NCI-H1694 treated with DMSO at 0.1 percent for 48 hours (cell line): ENCODE results near the gene FAM90A1.
"Not testable (repeated sequence)": the region's sequence is repeated elsewhere in the genome, so short reads cannot be mapped to it uniquely, and the experiment has no call there.

Source experiments
- DNase-seq: peaks from one replicate; lab custom pipeline; 2025; lab: John Stamatoyannopoulos, UW

FAM90A1 gene

DNA sequence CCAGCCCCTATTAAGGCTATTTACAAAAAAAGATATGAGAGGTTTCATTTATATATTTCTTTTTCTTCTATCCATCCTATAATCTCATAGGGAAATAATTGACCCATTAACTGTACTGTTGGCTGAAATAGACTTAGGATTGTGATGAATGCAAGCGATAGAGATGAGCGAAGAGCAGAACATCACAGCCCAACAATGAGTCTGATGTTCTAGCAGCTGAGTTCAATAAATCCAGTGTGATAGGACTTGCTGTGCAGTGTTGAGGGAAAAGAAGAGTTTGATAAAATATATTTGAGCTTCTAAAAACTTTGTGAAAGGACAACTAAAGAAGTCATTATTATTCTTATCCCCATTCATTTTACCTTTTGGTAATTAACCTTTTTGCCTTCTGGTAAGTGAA lies 54.5 kb downstream of the FAM90A1 start:
- DNase-seq, result not testable (repeated sequence)
